ENCODE measurements around the gene ANXA4. TPM values are rescaled to one million over a fixed set of nuclear protein-coding genes. Genes with fewer than 3 reads are reported as not detected.

ANXA4 gene
- total and polyA plus RNA-seq, 2 experiments from 2014 or later: 35.7 to 113 TPM

DNA sequence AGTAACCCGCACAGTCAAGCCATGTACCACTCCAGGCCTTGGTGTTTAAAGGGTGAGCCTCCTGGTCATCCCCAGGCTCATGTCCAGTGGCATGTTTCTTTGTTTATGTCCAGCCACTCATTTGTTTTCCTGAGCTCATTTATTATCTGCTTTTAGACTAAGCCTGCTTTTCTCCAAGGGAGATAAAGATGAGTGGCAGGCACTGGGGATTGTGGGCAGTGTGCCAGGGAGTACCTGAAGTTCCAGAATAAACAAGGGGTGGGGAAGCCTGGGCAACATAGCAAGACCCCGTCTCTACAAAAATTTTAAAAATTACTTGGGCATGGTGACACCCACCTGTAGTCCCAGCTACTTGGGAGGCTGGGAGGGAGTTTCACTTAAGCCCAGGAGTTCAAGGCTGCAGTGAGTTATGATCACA is 1.9 kb downstream of the ANXA4 start:
- no peak overlapping the region for H2AFZ ChIP-seq
- H3K4me1 ChIP-seq (ENCODE audit: insufficient read depth): peaks cover 16% of the 10 kb centered on the region
- H3K9me3 ChIP-seq (ENCODE audit: low read depth): no peaks in the 10 kb centered on the region
- 68 to 81% methylated on average over 2 of the region's 2 CpGs for WGBS, 2 experiments (ENCODE audit: low coverage in 1 of 2, low lambda C conversion rate in 2 of 2, missing lambda C conversion rate in 2 of 2)
- no peak for DNase-seq
- peaks cover 3% of the 10 kb centered on the region; the same call in 1 of the 2 replicates for H3F3A ChIP-seq (ENCODE audit: insufficient read depth)
- no peaks in the 10 kb centered on the region for H4K20me1 ChIP-seq (ENCODE audit: insufficient read depth)
- H3K9ac ChIP-seq: no peak overlapping the region
- no peaks in the 10 kb centered on the region for H3K36me3 ChIP-seq (ENCODE audit: low read depth)
- H3K4me2 ChIP-seq (ENCODE audit: unreplicated experiment): no peak overlapping the region
- TF ChIP-seq EZH2phosphoT487 (IDR thresholded peaks at IDR 0.05; ENCODE audit: insufficient read depth, low read depth) (no peak), EZH2 (IDR thresholded peaks at IDR 0.05; ENCODE audit: insufficient read depth, poor library complexity, severe bottlenecking) (no peak)
- H3K79me2 ChIP-seq (ENCODE audit: insufficient read depth): peaks cover 70% of the 10 kb centered on the region
- no peak overlapping the region for H3K27ac ChIP-seq
- H3K9me2 ChIP-seq (ENCODE audit: insufficient read depth): no peaks in the 10 kb centered on the region
- in situ Hi-C loops (cut with MboI): no loop called here
- no peaks in the 10 kb centered on the region for H3K27me3 ChIP-seq (replicated peaks; ENCODE audit: insufficient read depth)
- no peak overlapping the region for H3K4me3 ChIP-seq

DNA sequence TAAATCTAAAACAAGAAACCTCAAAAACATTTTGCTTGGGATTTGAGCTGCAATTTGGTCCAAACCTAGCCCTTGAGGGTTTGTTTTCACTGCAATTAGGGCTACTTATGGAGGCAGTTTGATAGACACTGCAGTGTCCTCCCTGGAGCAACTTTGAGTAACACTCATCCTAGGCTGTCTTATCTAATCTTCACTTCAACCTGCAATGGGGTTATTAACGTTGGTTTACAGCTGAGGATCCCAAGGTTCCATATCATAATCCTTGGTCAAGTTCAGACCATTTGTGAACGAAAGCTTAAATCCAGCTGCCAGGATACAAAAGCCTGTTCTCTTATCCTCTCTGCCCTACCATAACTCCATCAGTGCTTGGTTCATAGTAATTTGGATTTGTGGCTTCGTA is 2.5 kb downstream of the ANXA4 start:
- in situ Hi-C loops (cut with MboI): no loop called here
- Histone ChIP-seq H3K9me2 (ENCODE audit: insufficient read depth) (no peaks in the 10 kb centered on the region), H3K9ac (no peak overlapping the region), H4K20me1 (ENCODE audit: insufficient read depth) (no peaks in the 10 kb centered on the region), H3K4me1 (ENCODE audit: insufficient read depth) (peaks cover 16% of the 10 kb centered on the region), H3K27ac (no peak overlapping the region), H3K4me3 (no peak overlapping the region), H3K4me2 (ENCODE audit: unreplicated experiment) (no peak overlapping the region), H3K36me3 (ENCODE audit: low read depth) (no peaks in the 10 kb centered on the region), H3K79me2 (ENCODE audit: insufficient read depth) (peaks cover 76% of the 10 kb centered on the region), H3K9me3 (ENCODE audit: low read depth) (no peaks in the 10 kb centered on the region), H3F3A (ENCODE audit: insufficient read depth) (peaks cover 3% of the 10 kb centered on the region; the same call in 1 of the 2 replicates), H2AFZ (no peak overlapping the region), H3K27me3 (replicated peaks; ENCODE audit: insufficient read depth) (no peaks in the 10 kb centered on the region)
- 26 to 35% methylated on average over 3 of the region's 3 CpGs for WGBS, 2 experiments (ENCODE audit: low coverage in 1 of 2, low lambda C conversion rate in 2 of 2, missing lambda C conversion rate in 2 of 2)
- no peak for DNase-seq
- TF ChIP-seq EZH2 (IDR thresholded peaks at IDR 0.05; ENCODE audit: insufficient read depth, poor library complexity, severe bottlenecking) (no peak), EZH2phosphoT487 (IDR thresholded peaks at IDR 0.05; ENCODE audit: insufficient read depth, low read depth) (no peak)

GRCh38 chr2:69745035-69745434 is 3.1 kb downstream of the ANXA4 start:
- no peaks in the 10 kb centered on the region for H3K27me3 ChIP-seq (replicated peaks; ENCODE audit: insufficient read depth)
- no peaks in the 10 kb centered on the region for H3K36me3 ChIP-seq (ENCODE audit: low read depth)
- H4K20me1 ChIP-seq (ENCODE audit: insufficient read depth): no peaks in the 10 kb centered on the region
- TF ChIP-seq EZH2 (IDR thresholded peaks at IDR 0.05; ENCODE audit: insufficient read depth, poor library complexity, severe bottlenecking) (no peak), EZH2phosphoT487 (IDR thresholded peaks at IDR 0.05; ENCODE audit: insufficient read depth, low read depth) (no peak)
- peaks cover 16% of the 10 kb centered on the region for H3K4me1 ChIP-seq (ENCODE audit: insufficient read depth)
- H3K9me2 ChIP-seq (ENCODE audit: insufficient read depth): no peaks in the 10 kb centered on the region
- in situ Hi-C loops (cut with MboI): no loop called here
- WGBS, 2 experiments (ENCODE audit: low coverage in 1 of 2, low lambda C conversion rate in 2 of 2, missing lambda C conversion rate in 2 of 2): 68 to 72% methylated on average over 2 of the region's 2 CpGs
- H3K4me2 ChIP-seq (ENCODE audit: unreplicated experiment): no peak overlapping the region
- no peak overlapping the region for H3K27ac ChIP-seq
- H2AFZ ChIP-seq: no peak overlapping the region
- peaks cover 82% of the 10 kb centered on the region for H3K79me2 ChIP-seq (ENCODE audit: insufficient read depth)
- H3K4me3 ChIP-seq: no peak overlapping the region
- no peaks in the 10 kb centered on the region for H3K9me3 ChIP-seq (ENCODE audit: low read depth)
- DNase-seq: no peak
- H3K9ac ChIP-seq: no peak overlapping the region
- peaks cover 3% of the 10 kb centered on the region; the same call in 1 of the 2 replicates for H3F3A ChIP-seq (ENCODE audit: insufficient read depth)

DNA sequence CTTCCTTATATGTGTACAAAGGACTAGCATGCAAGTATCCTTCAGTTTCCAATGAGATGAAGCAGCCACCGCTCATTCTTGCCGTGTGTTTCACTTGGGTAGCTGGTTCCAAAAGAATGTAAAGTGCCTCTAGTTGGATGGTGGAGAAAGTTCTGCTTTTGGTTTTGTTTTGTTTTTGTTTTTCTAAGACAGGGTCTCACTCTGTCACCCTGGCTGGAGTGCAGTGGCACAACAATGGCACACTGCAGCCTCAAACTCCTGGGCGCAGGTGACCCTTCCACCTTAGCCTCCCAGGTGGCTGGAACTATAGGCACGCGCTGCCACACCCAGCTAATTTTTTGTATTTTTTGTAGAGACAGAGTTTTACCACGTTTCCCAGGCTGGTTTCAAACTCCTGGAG is 8.3 kb downstream of the ANXA4 start:
- H3K79me2 ChIP-seq (ENCODE audit: insufficient read depth): peaks cover 99% of the 10 kb centered on the region
- in situ Hi-C loops (cut with MboI): no loop called here

More for the DNA sequence above, 8.3 kb downstream of the ANXA4 start:
- H3K36me3 ChIP-seq (ENCODE audit: low read depth): no peaks in the 10 kb centered on the region
- 76 to 83% methylated on average over 6 of the region's 6 CpGs for WGBS, 2 experiments (ENCODE audit: low coverage in 1 of 2, low lambda C conversion rate in 2 of 2, missing lambda C conversion rate in 2 of 2)
- H3K27me3 ChIP-seq (replicated peaks; ENCODE audit: insufficient read depth): no peaks in the 10 kb centered on the region
- H3K9ac ChIP-seq: no peak overlapping the region
- H3K9me3 ChIP-seq (ENCODE audit: low read depth): no peaks in the 10 kb centered on the region
- H3K4me2 ChIP-seq (ENCODE audit: unreplicated experiment): no peak overlapping the region
- H2AFZ ChIP-seq: no peak overlapping the region
- no peak overlapping the region for H3K4me3 ChIP-seq
- no peak overlapping the region for H3K27ac ChIP-seq
- no peaks in the 10 kb centered on the region for H4K20me1 ChIP-seq (ENCODE audit: insufficient read depth)
- TF ChIP-seq EZH2phosphoT487 (IDR thresholded peaks at IDR 0.05; ENCODE audit: insufficient read depth, low read depth): no peak
- TF ChIP-seq EZH2 (IDR thresholded peaks at IDR 0.05; ENCODE audit: insufficient read depth, poor library complexity, severe bottlenecking): no peak
- H3K4me1 ChIP-seq (ENCODE audit: insufficient read depth): peaks cover 16% of the 10 kb centered on the region
- H3F3A ChIP-seq (ENCODE audit: insufficient read depth): peaks cover 10% of the 10 kb centered on the region; the same call in 1 of the 2 replicates
- no peaks in the 10 kb centered on the region for H3K9me2 ChIP-seq (ENCODE audit: insufficient read depth)
- DNase-seq: no peak

All from GM23248 (cell line).